PC-3 (cell line): ENCODE results near the gene ISL2. TPM values are rescaled to one million over a fixed set of nuclear protein-coding genes. Genes with fewer than 3 reads are reported as not detected.

Experiments
- ATAC-seq: fragments of 200-7000 bp; cut with Tn5 transposase; 2 replicates; pipeline ENCODE4 v1.9.1; 2020; ENCODE audit warnings: mild to moderate bottlenecking, moderate library complexity
- Bru-seq: library from RNA; stranded (reverse); fragments of 400-500 nt; gene quantifications from one replicate; lab custom pipeline; 2021; lab: Mats Ljungman, UMichigan
- BruChase-seq, 2 experiments: library from RNA; stranded (reverse); fragments of 400-500 nt; gene quantifications; one replicate each; lab custom pipeline; 2021; lab: Mats Ljungman, UMichigan
- BruUV-seq: library from RNA; stranded (reverse); fragments of 400-500 nt; replicated peaks from 2 replicates; lab custom pipeline; 2021; lab: Mats Ljungman, UMichigan
- CTCF ChIA-PET: fragments of 300-600 bp; sonication (Branson Sonifier 250); formaldehyde crosslinking; loops from one replicate; lab custom pipeline; 2022; ENCODE audit warnings: antibody characterized with exemption; lab: Charles Lee
- POLR2A ChIA-PET: fragments of 300-600 bp; sonication (Branson Sonifier 250); formaldehyde crosslinking; loops from one replicate; lab custom pipeline; 2022; ENCODE audit warnings: antibody characterized with exemption; ENCODE audit not compliant: unreplicated experiment; lab: Charles Lee
- DNase-seq: peaks from one replicate; pipeline ENCODE4 v3.0.0-alpha.2; 2015
- H2AFZ ChIP-seq: fragments of 300-600 bp; sonication (generic); 2 replicates; pipeline ENCODE4 v1.6.0; 2016; ENCODE audit warnings: antibody characterized with exemption, low read length
- H3F3A ChIP-seq: fragments of 300-600 bp; sonication (generic); one replicate; pipeline ENCODE4 v1.6.0; 2017; ENCODE audit warnings: antibody characterized with exemption, low read length, control low read depth, mild to moderate bottlenecking; ENCODE audit not compliant: unreplicated experiment
- H3K27ac ChIP-seq: fragments of 300-600 bp; sonication (generic); 2 replicates; pipeline ENCODE4 v1.5.1; 2016; ENCODE audit warnings: mild to moderate bottlenecking, low read length
- H3K27me3 ChIP-seq: fragments of 300-600 bp; sonication (generic); 2 replicates; pipeline ENCODE4 v1.6.1; 2016; ENCODE audit warnings: low read length, mixed read lengths
- H3K36me3 ChIP-seq: fragments of 300-600 bp; sonication (generic); 2 replicates; pipeline ENCODE4 v1.6.1; 2016; ENCODE audit warnings: low read depth, mixed run types, low read length, mixed read lengths
- H3K4me1 ChIP-seq: fragments of 300-600 bp; sonication (generic); 2 replicates; pipeline ENCODE4 v1.5.1; 2016; ENCODE audit warnings: low read length; ENCODE audit not compliant: insufficient read depth
- H3K4me2 ChIP-seq: fragments of 300-600 bp; sonication (generic); 2 replicates; pipeline ENCODE4 v1.6.0; 2016; ENCODE audit warnings: low read length
- H3K4me3 ChIP-seq: fragments of 300-600 bp; sonication (generic); 2 replicates; pipeline ENCODE4 v1.5.1; 2016; ENCODE audit warnings: mild to moderate bottlenecking, low read length, mixed read lengths
- H3K79me2 ChIP-seq: fragments of 300-600 bp; sonication (generic); 2 replicates; pipeline ENCODE4 v1.6.1; 2017; ENCODE audit warnings: low read length, mixed read lengths
- H3K9ac ChIP-seq: fragments of 300-600 bp; sonication (generic); 2 replicates; pipeline ENCODE4 v1.6.0; 2016; ENCODE audit warnings: mild to moderate bottlenecking, low read length
- H3K9me2 ChIP-seq: fragments of 300-600 bp; sonication (generic); replicated peaks from 2 replicates; pipeline ENCODE4 v1.6.1; 2016; ENCODE audit warnings: mixed run types, low read length, mixed read lengths
- H3K9me3 ChIP-seq: fragments of 300-600 bp; sonication (generic); 2 replicates; pipeline ENCODE4 v1.6.1; 2016; ENCODE audit warnings: low read length, mixed read lengths
- H4K20me1 ChIP-seq: fragments of 300-600 bp; sonication (generic); 2 replicates; pipeline ENCODE4 v1.6.1; 2016; ENCODE audit warnings: low read length, mixed read lengths
- CTCF ChIP-seq: fragments of 300-600 bp; sonication (generic); conservative IDR thresholded peaks from 2 replicates; pipeline ENCODE4 v1.5.1; 2017; ENCODE audit warnings: antibody characterized with exemption, low read depth, mild to moderate bottlenecking, low read length
- EZH2 ChIP-seq: fragments of 300-600 bp; sonication (generic); IDR thresholded peaks from one replicate; pipeline ENCODE4 v1.6.1; 2017; ENCODE audit warnings: antibody characterized with exemption, mild to moderate bottlenecking, low read length; ENCODE audit not compliant: unreplicated experiment
- EZH2phosphoT487 ChIP-seq: fragments of 300-600 bp; sonication (generic); IDR thresholded peaks from 2 replicates; pipeline ENCODE4 v1.6.1; 2018; ENCODE audit warnings: mild to moderate bottlenecking, antibody characterized with exemption, low read length, borderline replicate concordance
- intact Hi-C: fragments of 100-400 bp; cut with micrococcal nuclease; formaldehyde crosslinking; loops from 2 replicates; pipeline ENCODE4 v1.9.0; 2023
- long read RNA-seq: library from polyadenylated mRNA; unstranded; transcript quantifications from one replicate; pipeline ENCODE4 v2.0.0, GENCODE V29; 2021; ENCODE audit not compliant: unreplicated experiment
- total RNA-seq: library from RNA; depleted of rRNA; stranded (reverse); fragments of >200 nt; gene quantifications from 2 replicates; pipeline ENCODE4 v1.2.3, GENCODE V29; 2014; rRNA removed

The ISL2 gene
- total RNA-seq: 3.6 and 6.3 TPM in 2 replicates
- Bru-seq, nascent RNA: percentile 48 among the genes with signal in this experiment
- BruChase-seq, experiment 1, labeled RNA remaining after a 6-hour chase: percentile 51 among the genes with signal in this experiment
- BruChase-seq, experiment 2, labeled RNA remaining after a 2-hour chase: percentile 63 among the genes with signal in this experiment
- long read RNA-seq, transcript ISL2-201 (6 exons, 1,881 nt): major isoform, 25 of 38 reads
- long read RNA-seq, partial matches to known transcripts: 3 of 38 reads
- long read RNA-seq, other reads (novel, unspliced or antisense): 9 of 38 reads

DNA sequence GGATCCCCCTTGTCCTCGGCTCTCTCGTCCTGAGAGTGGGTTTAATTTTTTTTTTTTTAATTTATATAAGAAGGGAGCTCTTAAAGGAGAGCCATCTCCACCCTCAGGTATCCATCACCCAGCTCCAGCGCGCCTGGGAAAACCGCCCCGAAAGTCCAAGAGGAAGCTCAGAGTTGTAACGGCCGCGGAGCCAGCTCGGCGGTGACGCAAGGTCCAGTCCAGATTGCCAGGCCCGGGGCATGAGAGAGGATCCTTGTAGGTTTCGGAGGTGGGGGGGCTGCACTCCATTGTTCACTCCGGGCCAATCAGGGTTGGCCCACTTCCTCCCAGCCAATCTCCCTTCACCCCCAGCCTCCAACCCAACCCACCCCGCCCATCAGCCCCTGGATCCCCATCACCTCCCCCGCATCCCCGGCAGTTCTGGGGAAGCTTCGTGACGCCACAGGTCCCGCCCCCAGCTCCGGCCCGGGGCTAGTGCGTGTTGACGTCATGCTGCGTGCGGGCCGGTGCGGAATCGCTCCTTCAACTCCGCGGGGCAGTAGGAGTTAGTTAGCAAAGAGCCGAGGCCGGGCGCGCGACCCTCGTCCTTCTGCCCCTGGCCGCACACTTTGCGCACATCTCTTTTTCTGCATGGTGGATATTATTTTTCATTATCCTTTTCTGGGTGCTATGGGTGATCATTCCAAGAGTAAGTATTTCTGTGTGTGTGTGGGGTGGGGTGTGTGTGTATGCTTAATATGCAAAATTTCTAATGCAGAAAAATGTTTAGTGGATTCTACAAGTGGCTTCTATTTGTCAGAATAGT, at the start of gene ISL2:
TSS of gene ISL2 (plus strand) at position 520 of the 805 bp plus-strand sequence. CDS start at position 631, 111 bp downstream.
- Histone ChIP-seq H3K27ac (peak within 1 kb of the TSS; percentile 76), H3K79me2 (peaks cover 14% of the 10 kb centered on the region), H2AFZ (peak within 1 kb of the TSS; percentile 79), H3K9me3 (no peaks in the 10 kb centered on the region), H3K4me1 (peaks cover 15% of the 10 kb centered on the region), H3K4me2 (peak within 1 kb of the TSS; percentile 94), H3F3A (no peaks in the 10 kb centered on the region), H3K9me2 (no peaks in the 10 kb centered on the region), H3K36me3 (no peaks in the 10 kb centered on the region), H3K4me3 (peak within 1 kb of the TSS; percentile 75), H4K20me1 (no peaks in the 10 kb centered on the region), H3K27me3 (no peaks in the 10 kb centered on the region), H3K9ac (peak within 1 kb of the TSS; percentile 80)
- ChIA-PET CTCF (interaction anchor here (0.5 to 0.8 kb wide), 4 partner anchors 9 to 181 kb away, joined by 4 to 13 read pairs (median 5); no protein-coding TSS in a partner anchor), POLR2A (interaction anchor here (0.5 to 0.7 kb wide), 8 partner anchors 9 to 1888 kb away, joined by 3 to 16 read pairs (median 8); no protein-coding TSS in a partner anchor)
- DNase-seq (peak; percentile 92), ATAC-seq (peak; percentile 90)
- TF ChIP-seq EZH2 (no peak), CTCF (no peak), EZH2phosphoT487 (no peak)
- BruUV-seq: TSS peak; percentile 77
- intact Hi-C loops: loop anchor here (2.0 to 10.0 kb wide), 4 partner anchors 24 to 528 kb away; no protein-coding TSS in a partner anchor

GRCh38 chr15:76289582-76289981, 47.0 kb upstream of the ISL2 start:
- H3K9me3 ChIP-seq: no peaks in the 10 kb centered on the region
- H3K9ac ChIP-seq: no peak overlapping the region
- H3K4me3 ChIP-seq: no peak overlapping the region
- peaks cover 3% of the 10 kb centered on the region for H3K36me3 ChIP-seq
- H3K9me2 ChIP-seq: no peaks in the 10 kb centered on the region
- no peaks in the 10 kb centered on the region for H4K20me1 ChIP-seq
- ATAC-seq: no peak
- H3K79me2 ChIP-seq: peaks cover 15% of the 10 kb centered on the region; the same call in 1 of the 2 replicates
- H3K27ac ChIP-seq: no peak overlapping the region
- TF ChIP-seq CTCF (no peak), EZH2 (no peak), EZH2phosphoT487 (no peak)
- peaks cover 12% of the 10 kb centered on the region for H3K4me1 ChIP-seq
- DNase-seq: no peak
- intact Hi-C loops: loop anchor here (10.0 kb wide), 1 partner anchor 95 kb away; no protein-coding TSS in a partner anchor
- ChIA-PET POLR2A (interaction anchor here (0.6 kb wide), 1 partner anchor 101 kb away, joined by 7 read pairs; no protein-coding TSS in a partner anchor), CTCF (no interaction called here)
- H3K4me2 ChIP-seq: no peak overlapping the region
- no TSS peak for BruUV-seq
- no peak overlapping the region for H2AFZ ChIP-seq
- H3F3A ChIP-seq: no peaks in the 10 kb centered on the region
- no peaks in the 10 kb centered on the region for H3K27me3 ChIP-seq
